ENCODE results near the gene RARG. TPM values are rescaled to one million over a fixed set of nuclear protein-coding genes. Genes with fewer than 3 reads are reported as not detected.

The RARG gene
- total and polyA plus RNA-seq, 7 donors, result 3.7 to 10.8 (median 6.2) TPM

DNA sequence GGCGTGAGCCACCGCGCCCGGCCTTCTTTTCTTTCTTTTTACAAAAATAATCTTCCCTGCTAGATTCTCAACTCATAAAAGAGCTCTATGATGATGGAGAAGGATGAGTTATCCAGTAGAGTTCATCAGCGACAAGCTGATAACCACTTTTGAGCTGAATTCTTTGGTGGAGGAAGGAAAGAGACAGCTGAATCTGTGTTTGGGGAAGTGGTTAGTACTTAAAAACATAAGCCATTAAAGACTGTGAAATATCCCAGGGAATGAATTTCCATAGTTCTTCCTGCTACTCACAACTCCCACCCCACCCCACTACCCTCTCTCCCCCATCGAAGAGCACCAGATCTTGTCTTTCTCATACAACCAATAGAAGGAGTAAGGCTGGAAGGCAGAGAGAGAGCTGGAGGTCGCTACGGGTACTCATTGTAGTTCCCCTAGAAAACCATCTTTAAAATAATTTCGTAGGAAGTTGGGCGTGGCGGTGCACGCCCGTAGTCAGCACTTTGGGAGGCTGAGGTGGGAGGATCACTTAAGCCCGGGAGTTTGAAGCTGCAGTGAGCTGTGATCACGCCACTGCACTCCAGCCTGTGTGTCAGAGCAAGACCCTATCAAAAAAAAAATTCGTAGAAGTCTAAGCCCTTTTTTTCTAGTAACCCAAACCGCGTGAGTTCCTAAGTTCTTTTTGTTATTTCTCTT lies 35.4 kb upstream of the RARG start:
- Histone ChIP-seq H3K9me3 (no peaks in the 10 kb centered on the region), H3K4me3 (peak overlapping the region; percentile 74), H3K27ac (peak overlapping the region; percentile 32), H3K4me1 (no peaks in the 10 kb centered on the region), H3K36me3 (ENCODE audit: insufficient read depth in 1 of 2, low read depth in 1 of 2) (no peaks in the 10 kb centered on the region), H3K27me3 (ENCODE audit: insufficient read depth in 3 of 3, low read length in 2 of 3) (no peaks in the 10 kb centered on the region)
- peak in 1 of 2 donors; percentile 29 for DNase-seq
- 51 to 55% (median 52%) methylated on average over 18 of the region's 18 CpGs for WGBS, 3 donors
- intact Hi-C loops (cut with DNase I), result no loop called here
- peak in 2 of 4 donors; percentile 42 to 61 for ATAC-seq
- TF ChIP-seq, protein P1, sequence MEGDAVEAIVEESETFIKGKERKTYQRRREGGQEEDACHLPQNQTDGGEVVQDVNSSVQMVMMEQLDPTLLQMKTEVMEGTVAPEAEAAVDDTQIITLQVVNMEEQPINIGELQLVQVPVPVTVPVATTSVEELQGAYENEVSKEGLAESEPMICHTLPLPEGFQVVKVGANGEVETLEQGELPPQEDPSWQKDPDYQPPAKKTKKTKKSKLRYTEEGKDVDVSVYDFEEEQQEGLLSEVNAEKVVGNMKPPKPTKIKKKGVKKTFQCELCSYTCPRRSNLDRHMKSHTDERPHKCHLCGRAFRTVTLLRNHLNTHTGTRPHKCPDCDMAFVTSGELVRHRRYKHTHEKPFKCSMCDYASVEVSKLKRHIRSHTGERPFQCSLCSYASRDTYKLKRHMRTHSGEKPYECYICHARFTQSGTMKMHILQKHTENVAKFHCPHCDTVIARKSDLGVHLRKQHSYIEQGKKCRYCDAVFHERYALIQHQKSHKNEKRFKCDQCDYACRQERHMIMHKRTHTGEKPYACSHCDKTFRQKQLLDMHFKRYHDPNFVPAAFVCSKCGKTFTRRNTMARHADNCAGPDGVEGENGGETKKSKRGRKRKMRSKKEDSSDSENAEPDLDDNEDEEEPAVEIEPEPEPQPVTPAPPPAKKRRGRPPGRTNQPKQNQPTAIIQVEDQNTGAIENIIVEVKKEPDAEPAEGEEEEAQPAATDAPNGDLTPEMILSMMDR (IDR thresholded peaks at IDR 0.05), result no peak

DNA sequence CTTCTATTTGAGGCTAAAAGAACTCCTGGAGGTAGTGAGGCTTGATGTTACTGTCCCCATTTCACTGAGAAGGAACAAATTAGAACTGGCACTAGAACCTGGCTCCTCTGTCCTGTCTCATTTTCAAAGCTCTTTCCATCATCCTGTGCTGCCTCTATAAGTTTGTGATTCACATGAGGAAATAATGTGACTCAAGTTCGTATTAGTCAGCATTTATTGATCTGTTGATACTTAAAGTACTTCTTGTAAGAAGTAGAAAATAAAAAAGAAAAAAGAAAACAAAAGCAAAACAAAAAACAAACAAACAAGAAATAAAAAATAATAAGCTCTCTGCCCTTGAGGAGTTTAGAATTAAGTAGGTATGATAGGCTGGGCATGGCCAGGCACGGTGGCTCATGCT lies 33.8 kb upstream of the RARG start:
- no peaks in the 10 kb centered on the region for H3K36me3 ChIP-seq (ENCODE audit: insufficient read depth in 1 of 2, low read depth in 1 of 2)
- WGBS, 3 donors, result 71 to 89% (median 81%) methylated on average over 2 of the region's 2 CpGs
- no peaks in the 10 kb centered on the region for H3K27me3 ChIP-seq (ENCODE audit: insufficient read depth in 3 of 3, low read length in 2 of 3)
- no peak overlapping the region for H3K4me3 ChIP-seq
- no peak overlapping the region for H3K27ac ChIP-seq
- no peaks in the 10 kb centered on the region for H3K4me1 ChIP-seq
- intact Hi-C loops (cut with DNase I), result no loop called here
- no peak for ATAC-seq
- no peaks in the 10 kb centered on the region for H3K9me3 ChIP-seq
- TF ChIP-seq, protein P1 (IDR thresholded peaks at IDR 0.05), result no peak
- no peak for DNase-seq

DNA sequence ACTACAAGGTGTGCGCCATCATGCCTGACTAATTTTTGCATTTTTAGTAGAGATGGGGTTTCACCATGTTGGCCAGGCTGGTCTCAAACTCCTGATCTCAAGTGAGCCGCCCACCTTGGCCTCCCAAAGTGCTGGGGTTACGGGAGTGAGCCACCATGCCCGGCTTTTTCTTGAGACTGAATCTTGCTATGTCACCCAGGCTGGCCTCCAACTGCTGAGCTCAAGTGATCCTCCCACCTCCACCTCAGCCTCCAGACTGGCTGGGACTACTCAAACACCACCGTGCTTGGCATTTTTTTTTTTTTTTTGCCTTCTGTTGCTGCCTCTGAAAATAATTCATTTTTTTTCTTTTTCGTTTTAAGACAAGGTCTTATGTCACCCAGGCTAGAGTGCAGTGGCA lies 27.9 kb upstream of the RARG start:
- Histone ChIP-seq H3K4me1 (no peaks in the 10 kb centered on the region), H3K27me3 (ENCODE audit: insufficient read depth in 3 of 3, low read length in 2 of 3) (no peaks in the 10 kb centered on the region), H3K4me3 (no peak overlapping the region), H3K36me3 (ENCODE audit: insufficient read depth in 1 of 2, low read depth in 1 of 2) (peaks cover 0 to 7% of the 10 kb centered on the region in 2 donors), H3K27ac (no peak overlapping the region), H3K9me3 (no peaks in the 10 kb centered on the region)
- intact Hi-C loops (cut with DNase I), result no loop called here
- ATAC-seq, result no peak
- DNase-seq, result no peak
- WGBS, 3 donors, result 83 to 90% (median 85%) methylated on average over 6 of the region's 6 CpGs
- TF ChIP-seq, protein P1 (IDR thresholded peaks at IDR 0.05), result no peak

DNA sequence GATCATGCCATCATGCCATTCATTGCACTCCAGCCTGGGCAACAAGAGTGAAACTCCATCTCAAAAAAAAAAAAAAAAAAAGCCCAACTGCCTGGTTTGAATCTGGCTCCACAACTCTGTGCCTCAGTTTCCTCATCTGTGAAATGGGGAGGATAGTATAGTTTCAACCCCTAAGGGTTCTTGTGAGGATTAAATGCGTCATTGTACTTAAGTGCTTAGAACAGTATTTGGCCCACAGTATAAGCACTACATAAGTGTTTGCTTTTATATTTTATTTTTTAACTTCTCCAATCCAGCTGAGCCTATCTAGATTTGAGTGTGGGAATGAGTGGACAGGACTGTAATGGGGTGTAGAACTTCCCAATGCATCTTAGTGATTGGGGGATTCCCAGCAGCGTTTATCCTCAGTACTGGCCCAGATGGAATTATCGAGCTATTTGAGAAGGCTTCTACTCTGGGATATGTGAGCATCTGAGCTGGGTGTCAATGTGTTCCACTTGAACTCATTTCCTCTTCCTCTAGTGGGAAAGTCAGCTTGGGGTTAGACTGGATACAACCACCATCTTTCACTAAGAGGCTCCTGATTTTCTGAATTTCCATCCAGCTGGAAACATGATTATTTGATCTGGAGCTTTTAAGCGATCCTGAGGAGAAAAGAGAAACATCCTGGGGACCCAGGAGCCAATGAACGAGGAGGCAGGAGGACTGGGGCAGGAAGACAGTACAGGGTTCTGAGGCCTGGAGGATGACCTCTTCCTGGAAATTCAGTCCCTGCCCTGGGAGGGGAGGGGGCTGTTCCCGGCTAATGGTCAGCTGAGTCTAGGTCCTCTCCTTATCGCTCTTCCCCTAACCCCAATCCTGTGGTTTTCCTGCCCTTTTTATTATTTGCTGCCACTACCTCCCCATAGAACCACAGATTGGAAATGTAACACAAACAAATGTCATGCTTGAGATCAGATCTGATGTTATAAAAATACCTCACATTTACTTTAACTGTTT lies 26.8 kb upstream of the RARG start:
- H3K9me3 ChIP-seq, result no peaks in the 10 kb centered on the region
- TF ChIP-seq, protein P1 (IDR thresholded peaks at IDR 0.05), result no peak
- H3K27me3 ChIP-seq (ENCODE audit: insufficient read depth in 3 of 3, low read length in 2 of 3), result no peaks in the 10 kb centered on the region
- ATAC-seq (no peak), DNase-seq (no peak)
- H3K27ac ChIP-seq, result no peak overlapping the region
- WGBS, 3 donors, result 54 to 56% (median 54%) methylated on average over 7 of the region's 7 CpGs
- peaks cover 0 to 18% of the 10 kb centered on the region in 2 donors for H3K36me3 ChIP-seq (ENCODE audit: insufficient read depth in 1 of 2, low read depth in 1 of 2)
- intact Hi-C loops (cut with DNase I), result no loop called here
- peaks cover 2% of the 10 kb centered on the region for H3K4me1 ChIP-seq
- no peak overlapping the region for H3K4me3 ChIP-seq
